ENCODE measurements around the gene CYP2C19. TPM values are rescaled to one million over a fixed set of nuclear protein-coding genes. Genes with fewer than 3 reads are reported as not detected.

Gene CYP2C19
- total RNA-seq, 1 donor from 2014 or later = not detected

GRCh38 chr10:94902080-94902479 lies 139.6 kb downstream of the CYP2C19 start:
- Mint-ChIP-seq H3K9me3 (ENCODE audit: low read depth) (peaks cover 21% of the 10 kb centered on the region), H3K27ac (no peak overlapping the region), H3K4me1 (ENCODE audit: low read depth) (peaks cover 26% of the 10 kb centered on the region), H3K36me3 (ENCODE audit: insufficient read depth) (no peaks in the 10 kb centered on the region), H3K4me3 (ENCODE audit: low read depth) (no peak overlapping the region), H3K27me3 (no peaks in the 10 kb centered on the region)
- no peak for TF ChIP-seq CTCF (IDR thresholded peaks at IDR 0.05; ENCODE audit: unreplicated experiment)
- no peak for DNase-seq (ENCODE audit: low spot score, unreplicated experiment)

- Mint-ChIP-seq H3K27me3 (no peaks in the 10 kb centered on the region), H3K36me3 (ENCODE audit: insufficient read depth) (no peaks in the 10 kb centered on the region), H3K4me1 (ENCODE audit: low read depth) (peaks cover 26% of the 10 kb centered on the region), H3K9me3 (ENCODE audit: low read depth) (peaks cover 18% of the 10 kb centered on the region), H3K27ac (no peak overlapping the region), H3K4me3 (ENCODE audit: low read depth) (no peak overlapping the region)
- TF ChIP-seq CTCF (IDR thresholded peaks at IDR 0.05; ENCODE audit: unreplicated experiment) = no peak
- no peak for DNase-seq (ENCODE audit: low spot score, unreplicated experiment)
These were observed 140.1 kb downstream of the CYP2C19 start for GRCh38 chr10:94902570-94902969.

Other genes starting within 250 kb of the CYP2C19 start
- gene HELLS, start 216.9 kb upstream of the CYP2C19 start, total RNA-seq = 118 and 132 TPM in 2 replicates
- gene CYP2C18, start 79.0 kb upstream of the CYP2C19 start, total RNA-seq = not detected in 2 replicates
- 0.34 and 0.42 TPM in 2 replicates for gene CYP2C9, start 176.0 kb downstream of the CYP2C19 start, total RNA-seq